GM18511 (cell line): ENCODE data around the gene CDC5L.

Source experiments
- ATAC-seq: cut with Tn5 transposase; IDR thresholded peaks from one replicate; pipeline ENCODE4 v1.9.1; 2021; ENCODE audit warnings: mild to moderate bottlenecking, moderate library complexity; ENCODE audit not compliant: unreplicated experiment

CDC5L gene

GRCh38 chr6:44495036-44495901 lies 107.8 kb downstream of the CDC5L start:
- no peak for ATAC-seq

- ATAC-seq, result no peak
These were observed 109.3 kb downstream of the CDC5L start for GRCh38 chr6:44496665-44497369.

- no peak for ATAC-seq
These were observed 110.3 kb downstream of the CDC5L start for GRCh38 chr6:44497807-44498206.

GRCh38 chr6:44498436-44498835 lies 110.9 kb downstream of the CDC5L start:
- ATAC-seq, result no peak

- no peak for ATAC-seq
These were observed 112.1 kb downstream of the CDC5L start for GRCh38 chr6:44499609-44500008.
